Skeletal muscle satellite cell (primary cell): ENCODE data around the gene CFAP119.

Experiments used
- H3K27me3 ChIP-seq: 2 replicates; pipeline ENCODE4 v1.7.0; 2013; ENCODE audit warnings: low read length; ENCODE audit not compliant: control insufficient read depth, insufficient read depth
- H3K36me3 ChIP-seq: 2 replicates; pipeline ENCODE4 v1.7.0; 2013; ENCODE audit warnings: mild to moderate bottlenecking, control low read depth, low read length; ENCODE audit not compliant: insufficient read depth
- H3K4me1 ChIP-seq: 2 replicates; pipeline ENCODE4 v1.7.0; 2013; ENCODE audit warnings: low read length; ENCODE audit not compliant: control insufficient read depth, insufficient read depth
- H3K4me2 ChIP-seq: 2 replicates; pipeline ENCODE4 v1.7.0; 2013; ENCODE audit warnings: mild to moderate bottlenecking, low read length
- H3K4me3 ChIP-seq: 2 replicates; pipeline ENCODE4 v1.7.0; 2013; ENCODE audit warnings: low read length
- H3K9ac ChIP-seq: 2 replicates; pipeline ENCODE4 v1.7.0; 2013; ENCODE audit warnings: mild to moderate bottlenecking, low read depth, low read length, moderate library complexity
- H3K9me3 ChIP-seq: replicated peaks from 2 replicates; pipeline ENCODE4 v1.7.0; 2013; ENCODE audit warnings: mild to moderate bottlenecking, control low read depth, low read length

Gene CFAP119

GRCh38 chr16:30767767-30768465 is 6.1 kb upstream of the CFAP119 start:
- Histone ChIP-seq H3K27me3 (no peaks in the 10 kb centered on the region), H3K9ac (no peak overlapping the region), H3K4me2 (no peak overlapping the region), H3K36me3 (peaks cover 91% of the 10 kb centered on the region), H3K4me1 (peaks cover 12% of the 10 kb centered on the region), H3K4me3 (no peak overlapping the region), H3K9me3 (no peaks in the 10 kb centered on the region)

GRCh38 chr16:30766933-30767284 is 5.0 kb upstream of the CFAP119 start:
- H3K4me2 ChIP-seq, result no peak overlapping the region
- peaks cover 83% of the 10 kb centered on the region for H3K36me3 ChIP-seq
- no peak overlapping the region for H3K9ac ChIP-seq

GRCh38 chr16:30766206-30766932 is 4.5 kb upstream of the CFAP119 start:
- Histone ChIP-seq H3K36me3 (peaks cover 78% of the 10 kb centered on the region), H3K27me3 (no peaks in the 10 kb centered on the region), H3K4me1 (peaks cover 15% of the 10 kb centered on the region), H3K9ac (no peak overlapping the region), H3K4me3 (no peak overlapping the region), H3K9me3 (no peaks in the 10 kb centered on the region), H3K4me2 (no peak overlapping the region)

More at GRCh38 chr16:30766933-30767284, 5.0 kb upstream of the CFAP119 start:
- peaks cover 15% of the 10 kb centered on the region for H3K4me1 ChIP-seq
- no peak overlapping the region for H3K4me3 ChIP-seq
- no peaks in the 10 kb centered on the region for H3K9me3 ChIP-seq
- no peaks in the 10 kb centered on the region for H3K27me3 ChIP-seq

GRCh38 chr16:30764816-30765465 is 3.1 kb upstream of the CFAP119 start:
- Histone ChIP-seq H3K27me3 (no peaks in the 10 kb centered on the region), H3K36me3 (peaks cover 68% of the 10 kb centered on the region), H3K9me3 (no peaks in the 10 kb centered on the region), H3K4me3 (no peak overlapping the region), H3K9ac (no peak overlapping the region), H3K4me1 (peaks cover 21% of the 10 kb centered on the region), H3K4me2 (no peak overlapping the region)

GRCh38 chr16:30764086-30764485 is 2.2 kb upstream of the CFAP119 start:
- Histone ChIP-seq H3K4me3 (no peak overlapping the region), H3K9me3 (no peaks in the 10 kb centered on the region), H3K4me2 (peak overlapping the region; percentile 97), H3K4me1 (peaks cover 21% of the 10 kb centered on the region), H3K27me3 (no peaks in the 10 kb centered on the region), H3K9ac (no peak overlapping the region), H3K36me3 (peaks cover 60% of the 10 kb centered on the region)

- Histone ChIP-seq H3K4me3 (peak overlapping the region; percentile 94), H3K4me1 (peaks cover 21% of the 10 kb centered on the region), H3K27me3 (no peaks in the 10 kb centered on the region), H3K9me3 (no peaks in the 10 kb centered on the region), H3K4me2 (peak overlapping the region; percentile 97), H3K36me3 (peaks cover 51% of the 10 kb centered on the region), H3K9ac (peak overlapping the region; percentile 89)
Measured at GRCh38 chr16:30762991-30763725, 1.3 kb upstream of the CFAP119 start.

GRCh38 chr16:30761427-30761927 is 385 bp downstream of the CFAP119 start:
- Histone ChIP-seq H3K4me3 (peak overlapping the region; percentile 94), H3K9me3 (no peaks in the 10 kb centered on the region), H3K36me3 (peaks cover 43% of the 10 kb centered on the region), H3K4me1 (peaks cover 21% of the 10 kb centered on the region), H3K4me2 (peak overlapping the region; percentile 100), H3K9ac (peak overlapping the region; percentile 79), H3K27me3 (no peaks in the 10 kb centered on the region)

GRCh38 chr16:30760577-30761426 is 1.1 kb downstream of the CFAP119 start:
- Histone ChIP-seq H3K9me3 (no peaks in the 10 kb centered on the region), H3K9ac (peak overlapping the region; percentile 79), H3K27me3 (no peaks in the 10 kb centered on the region), H3K36me3 (peaks cover 43% of the 10 kb centered on the region), H3K4me1 (peaks cover 21% of the 10 kb centered on the region), H3K4me3 (peak overlapping the region; percentile 94), H3K4me2 (peak overlapping the region; percentile 100)

- no peak overlapping the region for H3K4me2 ChIP-seq
- peaks cover 21% of the 10 kb centered on the region for H3K4me1 ChIP-seq
- no peak overlapping the region for H3K4me3 ChIP-seq
- H3K9me3 ChIP-seq, result no peaks in the 10 kb centered on the region
- H3K9ac ChIP-seq, result no peak overlapping the region
- peaks cover 38% of the 10 kb centered on the region for H3K36me3 ChIP-seq
- H3K27me3 ChIP-seq, result no peaks in the 10 kb centered on the region
Measured at GRCh38 chr16:30760001-30760559, 1.8 kb downstream of the CFAP119 start.

- Histone ChIP-seq H3K27me3 (no peaks in the 10 kb centered on the region), H3K4me3 (no peak overlapping the region), H3K36me3 (peaks cover 35% of the 10 kb centered on the region), H3K4me2 (no peak overlapping the region), H3K9ac (no peak overlapping the region), H3K9me3 (no peaks in the 10 kb centered on the region), H3K4me1 (peaks cover 21% of the 10 kb centered on the region)
Measured at GRCh38 chr16:30758988-30759491, 2.8 kb downstream of the CFAP119 start.
